ENCODE data around the gene BAZ1A. TPM values are rescaled to one million over a fixed set of nuclear protein-coding genes. Genes with fewer than 3 reads are reported as not detected.

Gene BAZ1A
- total and polyA plus RNA-seq, 9 of the 15 experiments (the other 6 are each of a cell fraction or from before 2014, with no cell fraction given): 22.0 to 71.2 (median 39.1) TPM

DNA sequence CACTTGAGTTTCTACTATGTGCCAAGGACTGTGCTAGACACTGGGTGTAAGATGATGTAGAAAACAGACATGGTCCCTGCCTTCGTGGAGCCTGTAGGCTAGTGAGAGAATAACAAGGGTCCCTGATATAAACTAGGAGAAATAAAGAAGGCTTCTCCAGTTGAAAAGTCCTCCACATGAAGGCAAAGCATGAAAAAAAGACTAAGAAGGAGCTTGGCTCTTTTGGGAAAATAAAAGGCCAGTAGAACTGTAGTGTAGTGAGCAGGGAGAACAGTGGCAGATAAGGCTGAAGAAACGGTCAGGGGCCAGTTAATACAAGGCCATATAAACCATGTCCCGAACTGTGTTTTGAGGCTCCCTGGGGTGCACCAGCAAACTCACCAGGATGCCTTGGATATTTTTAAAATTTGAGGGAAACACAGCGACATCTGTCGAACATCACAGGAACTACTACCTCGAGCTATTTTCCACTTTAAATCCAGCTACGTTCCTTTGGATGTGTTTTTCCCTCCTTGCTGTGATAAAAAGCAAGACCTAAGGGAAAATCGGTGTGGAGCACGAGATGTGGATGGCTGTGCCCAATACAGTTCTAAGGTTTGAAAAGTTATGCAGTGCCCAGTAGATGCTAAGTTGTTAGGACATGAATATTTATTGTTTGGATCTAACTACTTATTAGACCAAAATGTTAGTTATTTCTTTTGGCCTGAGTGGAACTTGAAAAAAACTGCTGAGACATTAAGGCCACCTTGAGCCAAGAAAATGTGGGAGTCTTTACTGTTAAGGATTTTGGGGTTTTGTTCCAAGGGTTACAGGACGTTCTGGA, 152.2 kb downstream of the BAZ1A start (continued):
- TF ChIP-seq, protein P1, sequence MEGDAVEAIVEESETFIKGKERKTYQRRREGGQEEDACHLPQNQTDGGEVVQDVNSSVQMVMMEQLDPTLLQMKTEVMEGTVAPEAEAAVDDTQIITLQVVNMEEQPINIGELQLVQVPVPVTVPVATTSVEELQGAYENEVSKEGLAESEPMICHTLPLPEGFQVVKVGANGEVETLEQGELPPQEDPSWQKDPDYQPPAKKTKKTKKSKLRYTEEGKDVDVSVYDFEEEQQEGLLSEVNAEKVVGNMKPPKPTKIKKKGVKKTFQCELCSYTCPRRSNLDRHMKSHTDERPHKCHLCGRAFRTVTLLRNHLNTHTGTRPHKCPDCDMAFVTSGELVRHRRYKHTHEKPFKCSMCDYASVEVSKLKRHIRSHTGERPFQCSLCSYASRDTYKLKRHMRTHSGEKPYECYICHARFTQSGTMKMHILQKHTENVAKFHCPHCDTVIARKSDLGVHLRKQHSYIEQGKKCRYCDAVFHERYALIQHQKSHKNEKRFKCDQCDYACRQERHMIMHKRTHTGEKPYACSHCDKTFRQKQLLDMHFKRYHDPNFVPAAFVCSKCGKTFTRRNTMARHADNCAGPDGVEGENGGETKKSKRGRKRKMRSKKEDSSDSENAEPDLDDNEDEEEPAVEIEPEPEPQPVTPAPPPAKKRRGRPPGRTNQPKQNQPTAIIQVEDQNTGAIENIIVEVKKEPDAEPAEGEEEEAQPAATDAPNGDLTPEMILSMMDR (IDR thresholded peaks at IDR 0.05 in 2 of 3, conservative IDR thresholded peaks at IDR 0.05 in 1 of 3; ENCODE audit: insufficient read depth in 2 of 3, low read depth in 1 of 3, low read length in 3 of 3): peak; percentile 53 to 79 (median 69)
- TF ChIP-seq PYGO2 (tag; IDR thresholded peaks at IDR 0.05): no peak
- TF ChIP-seq AFF1 (IDR thresholded peaks at IDR 0.05; ENCODE audit: low read depth in 1 of 2, partially characterized antibody in 2 of 2): no peak
- no peak for TF ChIP-seq GABPB1 (CRISPR knock-in tag; IDR thresholded peaks at IDR 0.05)
- no peak for TF ChIP-seq ZZZ3 (IDR thresholded peaks at IDR 0.05)
